Stomach (tissue), 4 donors: Measurements from ENCODE around the gene CSMD2.

Source experiments
- CTCF ChIP-seq, 7 experiments: fragments of 450-650 bp in 4 of 7; fragments of 200-600 bp in 3 of 7; sonication (generic) in 3 of 7; IDR thresholded peaks; one replicate each; pipeline ENCODE4 v1.5.1; 2016 to 2019; ENCODE audit warnings: antibody characterized with exemption in 7 of 7, control low read depth in 2 of 7, mild to moderate bottlenecking in 1 of 7
- EP300 ChIP-seq: sonication (generic); formaldehyde crosslinking; IDR thresholded peaks from one replicate; pipeline ENCODE4 v1.6.1; 2017; ENCODE audit warnings: antibody characterized with exemption

- TF ChIP-seq CTCF (IDR thresholded peaks at IDR 0.05) (no peak), EP300 (no peak)
Observed at GRCh38 chr1:34212673-34213072, 47.6 kb upstream of the CSMD2 start.
